Activated CD4-positive, alpha-beta T cell treated with anti-CD3 and anti-CD28 coated beads, Interleukin-10, Interleukin-2, amounts not matched to agents 100 ng/mL and 50 ng/mL, durations not matched to agents 16 hours and 8 hours (primary cell): ENCODE results near the gene CLEC4G.
"Not testable (repeated sequence)": the region's sequence is repeated elsewhere in the genome, so short reads cannot be mapped to it uniquely, and the experiment has no call there.

Experiments
- DNase-seq: peaks from one replicate; pipeline ENCODE4 v3.0.0-alpha.2; 2020

The CLEC4G gene

GRCh38 chr19:7732045-7732444 is at the start of gene CLEC4G:
Gene CLEC4G (minus strand): TSS chr19:7732110. CDS start chr19:7732102, 8 bp downstream.
- DNase-seq = no peak

DNA sequence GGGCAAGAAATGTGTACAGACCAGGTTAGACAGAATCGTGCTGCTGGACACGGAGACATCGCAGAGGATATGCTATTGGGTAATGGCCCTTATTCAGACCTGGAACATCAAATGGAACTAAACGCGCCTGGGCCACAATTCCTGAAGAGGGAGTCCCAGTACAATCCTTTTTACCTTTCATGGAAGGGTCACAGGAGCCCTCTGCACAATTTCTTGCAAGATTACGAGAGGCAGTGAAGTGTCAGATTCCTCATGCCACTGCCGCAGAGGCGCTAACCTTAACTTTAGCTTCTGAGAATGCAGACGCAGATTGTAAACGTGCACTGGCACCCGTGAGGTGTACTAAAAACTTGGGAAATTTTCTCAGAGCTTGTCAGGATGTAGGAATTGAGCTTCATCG is 49.2 kb upstream of the CLEC4G start:
- no peak for DNase-seq

DNA sequence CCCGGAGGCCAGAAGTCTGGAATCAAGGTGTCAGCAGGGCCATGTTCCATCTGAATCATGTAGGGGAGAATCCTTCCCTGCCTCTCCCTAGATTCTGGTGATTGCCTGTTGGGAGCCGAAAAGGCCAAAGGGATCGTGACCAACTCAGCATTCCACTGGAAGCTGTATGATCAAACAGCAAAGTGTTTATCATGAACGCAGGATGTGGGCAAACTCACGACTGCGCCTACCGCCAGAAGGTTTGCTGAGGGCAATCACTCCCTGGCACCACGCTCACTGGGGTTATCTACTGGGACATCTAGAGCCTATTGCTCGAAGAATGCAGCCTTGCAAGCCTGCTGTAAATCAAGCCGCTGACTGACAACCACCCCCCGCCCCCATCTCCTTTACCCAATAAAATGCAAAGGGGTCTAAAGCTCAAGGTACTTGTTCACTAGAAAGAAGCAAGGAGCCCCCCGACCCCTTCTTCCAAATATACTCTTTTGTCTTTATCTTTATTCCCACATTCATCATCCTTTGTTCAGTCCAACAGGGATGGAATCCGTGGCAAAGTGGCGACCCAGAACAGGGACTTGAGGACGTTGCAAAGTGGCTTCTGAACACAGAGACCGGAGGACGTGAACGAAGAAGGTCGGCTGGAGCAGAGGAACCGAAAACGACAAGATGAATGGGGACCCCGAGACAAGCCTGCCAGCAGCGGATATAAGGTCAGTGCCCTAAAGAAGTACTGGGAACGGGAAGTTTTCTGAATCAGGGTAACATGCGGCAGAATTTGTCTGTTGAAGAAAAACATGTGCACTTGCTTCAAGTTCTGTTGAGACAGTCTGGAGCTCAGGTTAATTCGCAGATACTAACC is 47.9 kb upstream of the CLEC4G start:
- DNase-seq = no peak

DNA sequence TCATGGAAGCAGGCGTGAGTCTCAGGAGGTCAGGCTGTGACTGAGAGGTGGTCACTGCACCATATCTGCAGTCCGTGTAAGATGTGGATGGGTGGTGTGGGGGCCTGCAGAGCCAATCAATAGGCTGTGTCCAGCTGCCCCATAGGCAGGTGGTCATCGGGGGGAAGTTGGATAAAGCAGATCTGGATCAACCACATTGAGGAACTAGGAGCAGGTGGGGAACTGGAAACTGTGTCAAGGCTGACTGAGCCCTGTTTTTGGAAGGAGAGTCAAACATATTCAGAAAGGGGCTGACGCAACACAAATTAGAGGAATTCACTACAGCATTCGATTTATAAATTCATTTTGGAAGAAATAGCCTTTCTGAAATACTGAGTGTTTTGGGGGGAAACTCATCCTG is 46.2 kb upstream of the CLEC4G start:
- no peak for DNase-seq

DNA sequence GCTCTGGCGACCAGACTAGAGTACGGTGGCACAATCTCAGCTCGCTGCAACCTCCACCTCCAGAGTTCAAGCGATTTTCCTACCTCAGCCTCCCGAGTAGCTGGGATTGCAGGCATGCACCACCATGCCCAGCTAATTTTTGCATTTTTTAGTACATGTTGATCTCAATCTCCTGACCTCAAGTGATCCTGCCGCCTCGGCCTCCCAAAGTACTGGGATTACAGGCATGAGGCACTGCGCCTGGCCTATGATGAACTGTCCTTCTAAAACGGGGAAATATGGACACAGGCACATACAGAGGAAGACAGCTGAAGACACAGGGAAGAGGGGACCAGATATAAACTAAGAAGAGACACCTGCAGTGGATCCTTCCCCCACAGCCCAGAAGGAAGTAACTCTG is 43.9 kb upstream of the CLEC4G start:
- DNase-seq = no peak

GRCh38 chr19:7773841-7774240 is 41.9 kb upstream of the CLEC4G start:
- DNase-seq = no peak

GRCh38 chr19:7772752-7773291 is 40.9 kb upstream of the CLEC4G start:
- DNase-seq = peak; percentile 87

DNA sequence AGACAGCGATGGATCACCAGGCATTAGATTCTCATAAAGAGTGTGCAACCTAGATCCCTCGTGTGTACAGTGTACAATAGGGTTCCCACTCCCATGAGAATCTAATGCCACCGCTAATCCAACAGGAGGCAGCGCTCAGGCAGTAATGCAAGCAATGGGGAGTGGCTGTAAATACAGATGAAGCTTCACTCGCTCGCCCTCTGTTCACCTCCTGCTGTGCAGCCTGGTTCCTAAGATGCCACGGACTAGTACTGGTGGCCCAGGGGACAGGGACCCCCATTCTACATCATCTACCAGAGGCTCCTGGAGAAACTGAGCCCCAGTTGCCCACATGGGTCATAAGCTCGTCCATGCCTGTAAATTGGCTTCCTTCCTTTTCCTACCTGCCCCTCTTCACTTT is 39.2 kb upstream of the CLEC4G start:
- no peak for DNase-seq

DNA sequence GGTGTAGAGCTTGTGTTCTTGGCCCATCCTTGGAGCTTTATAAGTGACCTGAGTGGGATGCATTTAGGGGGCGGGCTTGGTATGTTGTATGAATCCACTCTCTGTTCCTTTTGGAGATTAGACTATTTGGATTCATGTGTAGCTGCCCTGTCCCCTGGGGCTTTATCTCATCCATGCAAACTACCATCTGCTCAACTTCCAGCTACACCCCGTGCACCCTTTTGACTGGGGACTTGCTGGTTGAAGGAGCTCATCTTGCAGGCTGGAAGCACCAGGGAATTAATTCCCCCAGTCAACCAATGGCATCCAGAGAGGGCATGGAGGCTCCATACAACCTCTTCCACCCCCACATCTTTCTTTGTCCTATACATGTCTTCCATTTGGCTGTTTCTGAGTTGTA is 37.3 kb upstream of the CLEC4G start:
- no peak for DNase-seq

GRCh38 chr19:7767487-7767886 is 35.6 kb upstream of the CLEC4G start:
- no peak for DNase-seq

DNA sequence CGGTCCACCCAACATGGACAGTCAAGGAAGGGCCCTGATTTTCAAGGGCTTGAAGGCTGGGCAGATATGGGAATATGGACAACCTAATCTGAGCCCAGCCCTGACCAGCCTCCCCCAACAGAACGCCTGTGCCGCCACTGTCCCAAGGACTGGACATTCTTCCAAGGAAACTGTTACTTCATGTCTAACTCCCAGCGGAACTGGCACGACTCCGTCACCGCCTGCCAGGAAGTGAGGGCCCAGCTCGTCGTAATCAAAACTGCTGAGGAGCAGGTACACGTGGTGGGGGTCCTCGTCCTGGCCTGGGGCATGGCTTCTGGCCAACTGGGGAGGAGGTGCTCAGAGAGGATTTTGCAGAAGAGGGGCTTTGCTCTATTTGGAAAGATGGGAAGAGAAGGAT is 34.6 kb upstream of the CLEC4G start:
- DNase-seq = no peak

DNA sequence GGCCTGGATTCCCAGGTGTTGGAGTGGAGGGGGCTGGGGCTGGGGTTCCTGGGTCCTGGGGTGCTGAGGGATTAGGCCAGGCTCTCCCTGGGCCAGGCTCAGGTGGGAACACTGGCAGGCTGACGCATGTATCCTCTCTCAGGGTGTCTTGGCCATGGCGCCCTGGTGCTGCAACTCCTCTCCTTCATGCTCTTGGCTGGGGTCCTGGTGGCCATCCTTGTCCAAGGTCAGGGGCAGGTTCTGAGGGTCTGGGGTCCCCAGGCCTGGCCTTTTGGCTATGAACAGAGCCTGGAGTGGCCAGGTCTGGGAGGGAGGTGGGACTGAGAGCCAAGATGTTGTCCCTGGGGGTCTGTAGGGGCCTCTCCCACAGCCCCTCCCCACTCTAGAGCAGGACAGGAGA is 33.1 kb upstream of the CLEC4G start:
- DNase-seq = not testable (repeated sequence)

GRCh38 chr19:7764157-7764556 is 32.2 kb upstream of the CLEC4G start:
- not testable (repeated sequence) for DNase-seq

- no peak for DNase-seq
Observed at GRCh38 chr19:7763696-7764095, 31.8 kb upstream of the CLEC4G start.

DNA sequence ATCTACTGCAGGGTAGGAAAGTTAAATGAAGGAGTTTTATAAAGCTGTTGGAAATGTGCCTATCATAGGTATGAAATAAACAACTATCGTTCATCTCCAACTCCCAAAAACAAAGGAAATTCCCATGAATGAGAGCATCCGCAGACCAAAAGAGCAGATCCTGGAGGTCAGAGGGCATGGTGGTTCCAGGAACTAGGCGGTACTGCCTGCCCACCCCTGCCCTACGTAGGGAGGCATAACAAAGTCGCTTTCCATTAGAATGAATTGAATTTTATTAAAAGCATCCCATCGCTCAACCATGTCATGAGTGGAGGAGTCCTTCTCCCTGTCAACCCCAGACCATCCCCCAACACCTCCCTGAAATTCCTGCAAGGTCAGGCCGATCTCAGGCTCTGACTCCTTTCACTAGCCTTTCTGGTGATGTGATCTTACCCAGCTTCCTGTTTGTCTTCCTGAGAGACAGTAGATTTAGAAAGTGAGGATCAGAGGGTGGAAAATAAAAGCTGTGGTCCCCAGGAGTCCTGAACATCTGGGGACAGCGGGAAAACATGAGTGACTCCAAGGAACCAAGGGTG is 30.9 kb upstream of the CLEC4G start, which contains the start of gene CLEC4M:
CLEC4M (plus strand) TSS at position 525 of the 575 bp plus-strand sequence; CDS start at position 549, 24 bp downstream.
- no peak for DNase-seq

GRCh38 chr19:7759156-7759555 is 27.2 kb upstream of the CLEC4G start:
- no peak for DNase-seq

- no peak for DNase-seq
Observed at GRCh38 chr19:7757358-7757757, 25.4 kb upstream of the CLEC4G start.

GRCh38 chr19:7756258-7756657 is 24.3 kb upstream of the CLEC4G start:
- no peak for DNase-seq

- DNase-seq = peak; percentile 67
Observed at GRCh38 chr19:7751157-7751783, 19.4 kb upstream of the CLEC4G start.

DNA sequence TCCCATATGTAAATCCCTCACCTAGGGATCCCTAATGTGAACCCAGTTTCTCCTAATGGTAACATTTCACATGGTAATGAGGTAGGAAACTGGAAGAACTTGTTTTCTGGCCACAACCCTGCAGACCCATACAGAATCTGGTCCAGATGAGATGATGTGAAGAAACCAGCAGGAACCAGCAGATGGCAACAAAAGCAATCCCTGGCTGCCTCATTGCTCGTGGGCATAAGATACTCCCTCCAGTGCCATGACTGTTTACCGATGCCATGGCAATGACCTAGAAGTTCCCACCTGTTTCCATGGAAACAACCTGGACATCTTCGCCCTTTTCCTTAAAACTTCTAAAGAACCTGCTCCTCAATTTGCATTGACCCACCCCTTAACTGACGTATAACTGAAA is 16.8 kb upstream of the CLEC4G start:
- DNase-seq = no peak

DNA sequence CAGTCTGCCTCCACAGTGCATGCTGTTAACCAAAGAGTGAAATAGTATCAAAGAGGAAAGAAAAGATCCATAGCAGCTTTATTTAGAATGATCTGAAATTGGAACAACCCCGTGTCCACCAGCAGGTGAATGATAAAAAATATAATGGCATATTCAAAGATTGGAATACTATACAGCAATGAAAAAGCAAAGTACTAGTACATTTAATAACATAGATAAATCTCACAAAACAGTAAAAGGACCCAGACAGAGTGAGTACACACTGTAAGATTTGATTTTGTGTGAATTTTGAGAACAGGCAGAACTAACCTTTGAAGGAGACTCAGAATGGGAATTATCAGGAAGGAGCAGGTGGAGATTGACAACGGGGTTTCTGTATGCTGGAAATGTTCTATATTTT is 16.3 kb upstream of the CLEC4G start:
- DNase-seq = no peak

GRCh38 chr19:7746903-7747884 is 15.3 kb upstream of the CLEC4G start, which contains the start of gene CD209:
Gene CD209 (minus strand): TSS chr19:7747534. CDS start chr19:7747511, 23 bp downstream.
- DNase-seq = no peak
